Measurements from ENCODE around the gene CHL1. TPM values are rescaled to one million over a fixed set of nuclear protein-coding genes. Genes with fewer than 3 reads are reported as not detected.

The CHL1 gene
- total and polyA plus RNA-seq, 2 experiments from 2014 or later: 0.24 TPM; not detected in 1

DNA sequence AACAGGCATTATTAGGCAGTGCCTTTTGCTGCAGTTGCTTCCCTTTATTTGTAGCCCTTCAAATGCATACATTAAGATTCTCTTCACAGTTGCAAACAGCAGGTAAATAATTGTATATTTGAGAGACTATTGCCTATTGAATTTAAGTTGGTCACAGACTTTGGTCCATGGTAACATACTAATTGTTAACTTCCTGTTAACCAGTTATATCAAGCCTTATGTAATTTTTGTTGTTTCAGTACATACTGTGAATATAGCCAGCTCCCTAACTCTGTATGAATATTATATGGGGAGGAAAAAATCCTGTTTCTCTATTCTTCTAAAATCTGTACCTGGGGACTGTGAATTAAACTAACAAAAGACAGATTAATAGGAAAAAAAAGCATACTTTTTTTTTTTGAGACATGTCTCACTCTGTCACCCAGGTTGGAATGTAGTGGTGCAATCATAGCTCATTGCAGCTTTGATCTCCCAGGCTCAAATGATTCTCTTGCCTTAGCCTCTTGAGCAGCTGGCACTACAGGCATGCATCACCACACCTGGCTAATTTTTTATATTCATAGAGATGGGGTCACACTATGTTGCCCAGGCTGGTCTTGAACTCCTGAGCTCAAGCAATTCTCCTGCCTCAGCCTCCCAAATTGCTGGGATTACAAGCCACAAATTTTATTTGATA is 53.2 kb downstream of the CHL1 start:
- no peaks in the 10 kb centered on the region for H3K36me3 ChIP-seq
- no peak overlapping the region for H3K27ac ChIP-seq
- DNase-seq (ENCODE audit: low read depth in 1 of 2, low spot score in 1 of 2): no peak
- no peaks in the 10 kb centered on the region for H3K27me3 ChIP-seq
- no peaks in the 10 kb centered on the region for H3K9me3 ChIP-seq (ENCODE audit: low read depth)
- H3K4me1 ChIP-seq (ENCODE audit: low read depth): no peaks in the 10 kb centered on the region
- TF ChIP-seq, protein P1, sequence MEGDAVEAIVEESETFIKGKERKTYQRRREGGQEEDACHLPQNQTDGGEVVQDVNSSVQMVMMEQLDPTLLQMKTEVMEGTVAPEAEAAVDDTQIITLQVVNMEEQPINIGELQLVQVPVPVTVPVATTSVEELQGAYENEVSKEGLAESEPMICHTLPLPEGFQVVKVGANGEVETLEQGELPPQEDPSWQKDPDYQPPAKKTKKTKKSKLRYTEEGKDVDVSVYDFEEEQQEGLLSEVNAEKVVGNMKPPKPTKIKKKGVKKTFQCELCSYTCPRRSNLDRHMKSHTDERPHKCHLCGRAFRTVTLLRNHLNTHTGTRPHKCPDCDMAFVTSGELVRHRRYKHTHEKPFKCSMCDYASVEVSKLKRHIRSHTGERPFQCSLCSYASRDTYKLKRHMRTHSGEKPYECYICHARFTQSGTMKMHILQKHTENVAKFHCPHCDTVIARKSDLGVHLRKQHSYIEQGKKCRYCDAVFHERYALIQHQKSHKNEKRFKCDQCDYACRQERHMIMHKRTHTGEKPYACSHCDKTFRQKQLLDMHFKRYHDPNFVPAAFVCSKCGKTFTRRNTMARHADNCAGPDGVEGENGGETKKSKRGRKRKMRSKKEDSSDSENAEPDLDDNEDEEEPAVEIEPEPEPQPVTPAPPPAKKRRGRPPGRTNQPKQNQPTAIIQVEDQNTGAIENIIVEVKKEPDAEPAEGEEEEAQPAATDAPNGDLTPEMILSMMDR (IDR thresholded peaks at IDR 0.05; ENCODE audit: low read depth, low read length): no peak
- H3K4me3 ChIP-seq: no peak overlapping the region

DNA sequence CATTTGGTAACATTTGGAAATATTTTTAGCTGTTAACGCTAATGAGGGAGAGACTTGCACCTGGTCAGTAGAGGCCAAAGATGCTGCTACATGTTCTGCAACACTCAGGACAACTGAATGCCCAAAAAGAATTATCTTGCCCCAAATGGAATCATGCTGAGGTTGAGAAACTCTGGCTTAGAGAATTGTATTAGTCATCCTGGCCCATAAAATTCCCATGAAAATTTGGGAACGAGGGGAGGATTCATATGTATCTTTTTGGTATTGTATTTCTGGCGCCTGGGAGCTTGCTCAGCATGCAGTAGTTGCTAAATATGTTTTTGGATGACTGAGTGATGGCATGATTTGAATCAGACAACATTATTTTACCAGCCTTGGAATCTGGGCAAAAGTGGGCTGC is 59.9 kb downstream of the CHL1 start:
- no peak for DNase-seq (ENCODE audit: low read depth in 1 of 2, low spot score in 1 of 2)
- Histone ChIP-seq H3K4me1 (ENCODE audit: low read depth) (no peaks in the 10 kb centered on the region), H3K4me3 (no peak overlapping the region), H3K27ac (no peak overlapping the region), H3K27me3 (no peaks in the 10 kb centered on the region), H3K36me3 (no peaks in the 10 kb centered on the region), H3K9me3 (ENCODE audit: low read depth) (no peaks in the 10 kb centered on the region)
- TF ChIP-seq, protein P1 (IDR thresholded peaks at IDR 0.05; ENCODE audit: low read depth, low read length): no peak

DNA sequence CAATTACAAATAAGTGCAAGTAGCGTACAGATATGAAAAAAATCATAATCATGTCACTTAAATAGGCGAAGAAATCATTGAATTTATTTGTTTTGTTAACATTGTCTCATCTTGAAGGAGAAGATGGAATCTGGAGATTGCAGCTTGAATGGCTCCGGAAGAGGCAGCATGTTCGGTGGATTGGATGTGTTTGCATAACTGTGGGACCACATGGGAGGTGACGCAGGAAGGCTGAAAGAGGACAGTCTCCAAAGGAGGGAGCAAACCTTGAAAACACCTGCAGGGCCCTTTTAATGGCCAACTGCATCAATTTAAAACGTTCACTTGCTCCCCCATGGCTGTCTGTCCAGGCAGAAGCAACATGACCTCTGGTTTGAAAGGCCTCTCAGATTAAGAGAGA is 61.3 kb downstream of the CHL1 start:
- Histone ChIP-seq H3K36me3 (no peaks in the 10 kb centered on the region), H3K4me1 (ENCODE audit: low read depth) (no peaks in the 10 kb centered on the region), H3K27me3 (no peaks in the 10 kb centered on the region), H3K27ac (no peak overlapping the region), H3K9me3 (ENCODE audit: low read depth) (no peaks in the 10 kb centered on the region), H3K4me3 (no peak overlapping the region)
- TF ChIP-seq, protein P1 (IDR thresholded peaks at IDR 0.05; ENCODE audit: low read depth, low read length): no peak
- no peak for DNase-seq (ENCODE audit: low read depth in 1 of 2, low spot score in 1 of 2)

DNA sequence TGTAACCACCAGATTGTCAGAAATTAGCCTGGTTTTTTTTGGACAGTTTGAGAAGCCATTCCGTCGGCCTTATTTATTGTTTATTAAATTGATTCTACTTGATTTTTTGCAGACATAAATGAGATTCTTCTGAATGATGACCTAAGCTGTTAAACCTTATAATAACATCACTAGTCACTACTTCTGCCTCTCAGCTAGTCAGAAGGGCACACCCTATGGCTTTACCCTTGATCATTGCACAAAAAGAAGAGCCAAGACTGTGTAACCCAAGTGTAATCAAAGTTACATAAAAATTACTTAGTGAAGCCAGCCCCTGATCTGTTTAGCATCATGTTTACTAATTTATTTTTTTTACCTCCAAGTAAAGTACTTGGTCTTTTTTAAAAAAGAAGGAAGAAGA is 64.3 kb downstream of the CHL1 start:
- Histone ChIP-seq H3K27ac (no peak overlapping the region), H3K4me3 (no peak overlapping the region), H3K27me3 (no peaks in the 10 kb centered on the region), H3K9me3 (ENCODE audit: low read depth) (no peaks in the 10 kb centered on the region), H3K36me3 (no peaks in the 10 kb centered on the region), H3K4me1 (ENCODE audit: low read depth) (no peaks in the 10 kb centered on the region)
- TF ChIP-seq, protein P1 (IDR thresholded peaks at IDR 0.05; ENCODE audit: low read depth, low read length): no peak
- no peak for DNase-seq (ENCODE audit: low read depth in 1 of 2, low spot score in 1 of 2)

DNA sequence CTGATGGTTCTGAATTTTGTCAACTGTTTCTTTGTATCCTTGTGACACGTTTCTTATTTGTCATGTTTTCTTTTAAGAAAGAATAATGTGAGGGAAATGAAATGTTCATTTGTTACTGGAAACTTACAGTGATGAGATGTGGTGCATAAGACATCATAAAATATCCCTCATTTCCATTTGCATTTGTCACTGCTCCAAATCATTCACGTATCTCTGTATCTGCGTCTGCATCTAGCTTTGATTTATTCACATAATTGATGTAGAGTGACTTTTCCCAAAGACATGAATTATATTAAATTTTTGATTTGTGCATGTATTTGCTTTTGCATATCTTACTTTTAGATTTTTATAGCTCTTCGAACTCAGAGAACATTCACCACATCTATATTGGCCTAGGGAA is 66.8 kb downstream of the CHL1 start:
- no peaks in the 10 kb centered on the region for H3K36me3 ChIP-seq
- no peaks in the 10 kb centered on the region for H3K27me3 ChIP-seq
- no peaks in the 10 kb centered on the region for H3K9me3 ChIP-seq (ENCODE audit: low read depth)
- TF ChIP-seq, protein P1 (IDR thresholded peaks at IDR 0.05; ENCODE audit: low read depth, low read length): no peak
- H3K4me3 ChIP-seq: no peak overlapping the region
- H3K4me1 ChIP-seq (ENCODE audit: low read depth): no peaks in the 10 kb centered on the region
- DNase-seq (ENCODE audit: low read depth in 1 of 2, low spot score in 1 of 2): no peak
- no peak overlapping the region for H3K27ac ChIP-seq
